ENCODE measurements around the gene CLSTN2. TPM values are rescaled to one million over a fixed set of nuclear protein-coding genes. Genes with fewer than 3 reads are reported as not detected.

CLSTN2 gene
- total RNA-seq, 1 donor from 2014 or later: 65.0 TPM

GRCh38 chr3:140160553-140160952 lies 225.6 kb downstream of the CLSTN2 start:
- H3K9me3 Mint-ChIP-seq (ENCODE audit: low read depth): peaks cover 12% of the 10 kb centered on the region
- DNase-seq (ENCODE audit: low spot score): no peak
- H3K4me3 Mint-ChIP-seq (ENCODE audit: unreplicated experiment): no peak overlapping the region
- H3K27me3 Mint-ChIP-seq (ENCODE audit: low read depth): no peaks in the 10 kb centered on the region
- H3K4me1 Mint-ChIP-seq (ENCODE audit: low read depth): peaks cover 24% of the 10 kb centered on the region
- peaks cover 2% of the 10 kb centered on the region for H3K36me3 Mint-ChIP-seq (ENCODE audit: low read depth)
- TF ChIP-seq CTCF (IDR thresholded peaks at IDR 0.05): peak; percentile 69
- H3K27ac Mint-ChIP-seq (ENCODE audit: unreplicated experiment): peak overlapping the region; percentile 68

GRCh38 chr3:140162551-140162950 lies 227.6 kb downstream of the CLSTN2 start:
- no peaks in the 10 kb centered on the region for H3K27me3 Mint-ChIP-seq (ENCODE audit: low read depth)
- no peak for TF ChIP-seq CTCF (IDR thresholded peaks at IDR 0.05)
- H3K27ac Mint-ChIP-seq (ENCODE audit: unreplicated experiment): no peak overlapping the region

GRCh38 chr3:140163159-140163763 lies 228.3 kb downstream of the CLSTN2 start:
- peaks cover 8% of the 10 kb centered on the region for H3K9me3 Mint-ChIP-seq (ENCODE audit: low read depth)
- no peak overlapping the region for H3K4me3 Mint-ChIP-seq (ENCODE audit: unreplicated experiment)
- no peak for TF ChIP-seq CTCF (IDR thresholded peaks at IDR 0.05)
- no peaks in the 10 kb centered on the region for H3K27me3 Mint-ChIP-seq (ENCODE audit: low read depth)
- H3K36me3 Mint-ChIP-seq (ENCODE audit: low read depth): peaks cover 2% of the 10 kb centered on the region
- H3K27ac Mint-ChIP-seq (ENCODE audit: unreplicated experiment): peak overlapping the region; percentile 19
- peaks cover 41% of the 10 kb centered on the region for H3K4me1 Mint-ChIP-seq (ENCODE audit: low read depth)
- DNase-seq (ENCODE audit: low spot score): no peak

More at GRCh38 chr3:140162551-140162950, 227.6 kb downstream of the CLSTN2 start:
- DNase-seq (ENCODE audit: low spot score): no peak
- H3K9me3 Mint-ChIP-seq (ENCODE audit: low read depth): peaks cover 10% of the 10 kb centered on the region
- H3K36me3 Mint-ChIP-seq (ENCODE audit: low read depth): peaks cover 2% of the 10 kb centered on the region
- H3K4me3 Mint-ChIP-seq (ENCODE audit: unreplicated experiment): no peak overlapping the region
- H3K4me1 Mint-ChIP-seq (ENCODE audit: low read depth): peaks cover 34% of the 10 kb centered on the region

GRCh38 chr3:140164156-140164555 lies 229.2 kb downstream of the CLSTN2 start:
- DNase-seq (ENCODE audit: low spot score): no peak
- peaks cover 46% of the 10 kb centered on the region for H3K4me1 Mint-ChIP-seq (ENCODE audit: low read depth)
- H3K9me3 Mint-ChIP-seq (ENCODE audit: low read depth): peaks cover 2% of the 10 kb centered on the region
- no peak overlapping the region for H3K4me3 Mint-ChIP-seq (ENCODE audit: unreplicated experiment)
- no peak for TF ChIP-seq CTCF (IDR thresholded peaks at IDR 0.05)
- H3K27me3 Mint-ChIP-seq (ENCODE audit: low read depth): no peaks in the 10 kb centered on the region
- H3K27ac Mint-ChIP-seq (ENCODE audit: unreplicated experiment): no peak overlapping the region
- no peaks in the 10 kb centered on the region for H3K36me3 Mint-ChIP-seq (ENCODE audit: low read depth)

GRCh38 chr3:140164922-140165590 lies 230.1 kb downstream of the CLSTN2 start:
- no peak overlapping the region for H3K4me3 Mint-ChIP-seq (ENCODE audit: unreplicated experiment)
- no peak overlapping the region for H3K27ac Mint-ChIP-seq (ENCODE audit: unreplicated experiment)
- H3K27me3 Mint-ChIP-seq (ENCODE audit: low read depth): no peaks in the 10 kb centered on the region
- H3K36me3 Mint-ChIP-seq (ENCODE audit: low read depth): no peaks in the 10 kb centered on the region
- DNase-seq (ENCODE audit: low spot score): no peak
- peaks cover 46% of the 10 kb centered on the region for H3K4me1 Mint-ChIP-seq (ENCODE audit: low read depth)
- no peaks in the 10 kb centered on the region for H3K9me3 Mint-ChIP-seq (ENCODE audit: low read depth)
- TF ChIP-seq CTCF (IDR thresholded peaks at IDR 0.05): no peak
